SU-DHL-6 (cell line): ENCODE data around the gene NRP1.

ENCODE experiments used
- H2AFZ ChIP-seq: fragments of 200-600 bp; sonication (generic); 2 replicates; pipeline ENCODE4 v1.6.1; 2014; ENCODE audit warnings: low read depth, mild to moderate bottlenecking, moderate library complexity, mixed read lengths, antibody characterized with exemption, low read length; ENCODE audit not compliant: severe bottlenecking
- H3F3A ChIP-seq: fragments of 200-600 bp; shearing (Covaris generic); 2 replicates; pipeline ENCODE4 v1.6.0; 2016; ENCODE audit warnings: antibody characterized with exemption, mild to moderate bottlenecking; ENCODE audit not compliant: insufficient read depth
- H3K27ac ChIP-seq: fragments of 200-600 bp; sonication (generic); 2 replicates; pipeline ENCODE4 v1.5.1; 2016; ENCODE audit warnings: low read depth, mild to moderate bottlenecking, low read length, moderate library complexity, mixed read lengths
- H3K27me3 ChIP-seq: fragments of 200-600 bp; sonication (generic), shearing (Covaris generic); 2 replicates; pipeline ENCODE4 v1.6.0; 2014; ENCODE audit warnings: mild to moderate bottlenecking, low read length
- H3K36me3 ChIP-seq: fragments of 200-600 bp; sonication (generic); 2 replicates; pipeline ENCODE4 v1.6.1; 2014; ENCODE audit warnings: mild to moderate bottlenecking, low read length, mixed read lengths
- H3K4me2 ChIP-seq: fragments of 300-600, 200-600 bp; shearing (Covaris generic), sonication (generic); 2 replicates; pipeline ENCODE4 v1.6.0; 2014; ENCODE audit warnings: low read length, low read depth, mild to moderate bottlenecking; ENCODE audit not compliant: poor library complexity, severe bottlenecking
- H3K4me3 ChIP-seq: fragments of 200-600 bp; sonication (generic); 2 replicates; pipeline ENCODE4 v1.5.1; 2014; ENCODE audit warnings: antibody characterized with exemption, low read length, mild to moderate bottlenecking, mixed read lengths; ENCODE audit not compliant: insufficient read depth, poor library complexity, severe bottlenecking
- H3K79me2 ChIP-seq: fragments of 200-600 bp; sonication (generic); 2 replicates; pipeline ENCODE4 v1.6.1; 2014; ENCODE audit warnings: mild to moderate bottlenecking, low read length, moderate library complexity; ENCODE audit not compliant: insufficient read depth
- H3K9ac ChIP-seq: fragments of 200-600 bp; sonication (generic); 2 replicates; pipeline ENCODE4 v1.7.0; 2014; ENCODE audit warnings: mild to moderate bottlenecking, low read length
- H3K9me2 ChIP-seq: fragments of 200-600 bp; sonication (generic); replicated peaks from 2 replicates; pipeline ENCODE4 v1.6.1; 2014; ENCODE audit warnings: low read length; ENCODE audit not compliant: insufficient read depth
- H3K9me3 ChIP-seq: fragments of 200-600 bp; sonication (generic); 2 replicates; pipeline ENCODE4 v1.6.1; 2014; ENCODE audit warnings: low read length, mixed read lengths; ENCODE audit not compliant: insufficient read depth
- H4K20me1 ChIP-seq: fragments of 200-600 bp; sonication (generic); 2 replicates; pipeline ENCODE4 v1.6.1; 2014; ENCODE audit warnings: low read depth, mild to moderate bottlenecking, antibody characterized with exemption, low read length, moderate library complexity, mixed read lengths
- CTCF ChIP-seq: fragments of 200-600 bp; sonication (generic); IDR thresholded peaks from one replicate; pipeline ENCODE4 v1.5.1; 2017; ENCODE audit warnings: antibody characterized with exemption, mild to moderate bottlenecking, low read length, moderate library complexity; ENCODE audit not compliant: insufficient read depth, poor library complexity, severe bottlenecking
- EZH2phosphoT487 ChIP-seq: fragments of 200-600 bp; sonication (generic), shearing (Covaris generic); conservative IDR thresholded peaks from 2 replicates; pipeline ENCODE4 v1.6.1; 2018; ENCODE audit warnings: mild to moderate bottlenecking, antibody characterized with exemption, low read length, moderate library complexity, mixed read lengths

The NRP1 gene

GRCh38 chr10:33376476-33376875, 42.0 kb upstream of the NRP1 start:
- no peak overlapping the region for H3K27ac ChIP-seq
- no peaks in the 10 kb centered on the region for H4K20me1 ChIP-seq
- no peaks in the 10 kb centered on the region for H3K79me2 ChIP-seq
- no peaks in the 10 kb centered on the region for H3K27me3 ChIP-seq
- no peak for TF ChIP-seq EZH2phosphoT487
- no peak for TF ChIP-seq CTCF
- no peaks in the 10 kb centered on the region for H3K36me3 ChIP-seq
- H2AFZ ChIP-seq = no peak overlapping the region
- no peak overlapping the region for H3K4me2 ChIP-seq
- H3K9ac ChIP-seq = no peak overlapping the region
- no peaks in the 10 kb centered on the region for H3K9me3 ChIP-seq
- H3K4me3 ChIP-seq = no peak overlapping the region
- H3F3A ChIP-seq = no peaks in the 10 kb centered on the region
- no peaks in the 10 kb centered on the region for H3K9me2 ChIP-seq

- H3K4me2 ChIP-seq = no peak overlapping the region
- H3K27ac ChIP-seq = no peak overlapping the region
- no peaks in the 10 kb centered on the region for H3K36me3 ChIP-seq
- H3K9me3 ChIP-seq = no peaks in the 10 kb centered on the region
- H3F3A ChIP-seq = no peaks in the 10 kb centered on the region
- no peaks in the 10 kb centered on the region for H4K20me1 ChIP-seq
- H2AFZ ChIP-seq = no peak overlapping the region
- H3K27me3 ChIP-seq = no peaks in the 10 kb centered on the region
- H3K9ac ChIP-seq = no peak overlapping the region
- H3K79me2 ChIP-seq = no peaks in the 10 kb centered on the region
- no peaks in the 10 kb centered on the region for H3K9me2 ChIP-seq
- TF ChIP-seq CTCF (no peak), EZH2phosphoT487 (no peak)
- no peak overlapping the region for H3K4me3 ChIP-seq
These were observed 38.8 kb upstream of the NRP1 start for GRCh38 chr10:33373263-33373662.

- Histone ChIP-seq H3K36me3 (no peaks in the 10 kb centered on the region), H3K4me2 (no peak overlapping the region), H3K27me3 (no peaks in the 10 kb centered on the region), H3K4me3 (no peak overlapping the region), H3K27ac (no peak overlapping the region), H3F3A (no peaks in the 10 kb centered on the region), H4K20me1 (no peaks in the 10 kb centered on the region), H2AFZ (no peak overlapping the region), H3K9me2 (no peaks in the 10 kb centered on the region), H3K9ac (no peak overlapping the region), H3K9me3 (no peaks in the 10 kb centered on the region), H3K79me2 (no peaks in the 10 kb centered on the region)
- TF ChIP-seq EZH2phosphoT487 (no peak), CTCF (no peak)
These were observed 36.8 kb upstream of the NRP1 start for GRCh38 chr10:33371234-33371633.
